Caco-2 (cell line): ENCODE results near the gene CYGB. TPM values are rescaled to one million over a fixed set of nuclear protein-coding genes. Genes with fewer than 3 reads are reported as not detected.

ENCODE experiments used
- BruUV-seq: library from RNA; stranded (reverse); fragments of 400-500 nt; replicated peaks from 2 replicates; lab custom pipeline; 2021; lab: Mats Ljungman, UMichigan
- CTCF ChIA-PET: fragments of 300-600 bp; sonication (Branson Sonifier 250); formaldehyde crosslinking; loops from one replicate; lab custom pipeline; 2022; ENCODE audit warnings: antibody characterized with exemption; lab: Charles Lee
- POLR2A ChIA-PET: fragments of 300-600 bp; sonication (Branson Sonifier 250); formaldehyde crosslinking; loops from one replicate; lab custom pipeline; 2022; ENCODE audit warnings: antibody characterized with exemption; lab: Charles Lee
- DNase-seq, 2 experiments: peaks; one replicate each; pipeline versions ENCODE4 v3.0.0 to v3.0.0-alpha.2; 2020 to 2022
- H3K27me3 ChIP-seq: replicated peaks from 2 replicates; pipeline ENCODE4 v1.6.0; 2011; ENCODE audit warnings: low read length; ENCODE audit not compliant: control insufficient read depth, insufficient read depth
- H3K36me3 ChIP-seq: 2 replicates; pipeline ENCODE4 v1.5.1; 2011; ENCODE audit warnings: low read length; ENCODE audit not compliant: control insufficient read depth, insufficient read depth
- H3K4me1 ChIP-seq: fragments of 250-450 bp; sonication (Bioruptor Pico); 2 replicates; pipeline ENCODE4 v1.5.1; 2020; ENCODE audit warnings: mild to moderate bottlenecking
- H3K4me3 ChIP-seq: 2 replicates; pipeline ENCODE4 v1.5.1; 2011; ENCODE audit warnings: low read depth, mild to moderate bottlenecking, control low read depth, low read length
- H3K9me3 ChIP-seq: fragments of 250-450 bp; sonication (Bioruptor Pico); 2 replicates; pipeline ENCODE4 v1.5.1; 2020; ENCODE audit warnings: mild to moderate bottlenecking, moderate library complexity
- H3K27ac Mint-ChIP-seq: one replicate; pipeline ENCODE4 v1.8.0; 2022; ENCODE audit warnings: mixed read lengths; ENCODE audit not compliant: unreplicated experiment
- H3K27me3 Mint-ChIP-seq: one replicate; pipeline ENCODE4 v1.8.0; 2022; ENCODE audit warnings: mixed read lengths; ENCODE audit not compliant: insufficient read depth, unreplicated experiment
- H3K36me3 Mint-ChIP-seq: one replicate; pipeline ENCODE4 v1.8.0; 2022; ENCODE audit warnings: mild to moderate bottlenecking, mixed read lengths; ENCODE audit not compliant: insufficient read depth, unreplicated experiment
- H3K4me1 Mint-ChIP-seq: one replicate; pipeline ENCODE4 v1.8.0; 2022; ENCODE audit warnings: low read depth, mixed read lengths; ENCODE audit not compliant: unreplicated experiment
- H3K4me3 Mint-ChIP-seq: one replicate; pipeline ENCODE4 v1.8.0; 2022; ENCODE audit warnings: mild to moderate bottlenecking, moderate library complexity, mixed read lengths; ENCODE audit not compliant: unreplicated experiment
- H3K9me3 Mint-ChIP-seq: one replicate; pipeline ENCODE4 v1.8.0; 2022; ENCODE audit warnings: mixed read lengths; ENCODE audit not compliant: unreplicated experiment
- intact Hi-C: fragments of 100-400 bp; cut with micrococcal nuclease; formaldehyde crosslinking; loops from one replicate; pipeline ENCODE4 v1.10.0; 2022; ENCODE audit not compliant: unreplicated experiment
- total RNA-seq: library from RNA; stranded (reverse); gene quantifications from 2 replicates; pipeline ENCODE4 v1.2.3, GENCODE V29; 2022
- TF ChIP-seq, protein P1 (sequence below), 2 experiments: fragments of 200-600 bp in 1 of 2; IDR thresholded peaks; 1 replicate in 1 of 2; 2 replicates in 1 of 2; pipeline versions ENCODE4 v1.5.1 to v1.8.0; 2011 to 2022; ENCODE audit warnings: antibody characterized with exemption in 1 of 2, control low read depth in 1 of 2, inconsistent platforms in 1 of 2, low read depth in 1 of 2, low read length in 1 of 2, mild to moderate bottlenecking in 1 of 2, moderate library complexity in 1 of 2; ENCODE audit not compliant: insufficient read depth in 1 of 2, severe bottlenecking in 1 of 2, unreplicated experiment in 1 of 2

CYGB gene
- total RNA-seq, 1 experiment from 2014 or later, result 0.32 TPM

- Mint-ChIP-seq H3K36me3 (peaks cover 20% of the 10 kb centered on the region), H3K27me3 (no peaks in the 10 kb centered on the region), H3K9me3 (no peaks in the 10 kb centered on the region), H3K4me3 (no peak overlapping the region), H3K4me1 (peaks cover 5% of the 10 kb centered on the region), H3K27ac (no peak overlapping the region)
- ChIA-PET POLR2A (interaction anchor here (0.7 kb wide), 1 partner anchor 251 kb away, joined by 3 read pairs; no protein-coding TSS in a partner anchor), CTCF (interaction anchor here (0.7 kb wide), 1 partner anchor 22 kb away, joined by 6 read pairs; no protein-coding TSS in a partner anchor)
- Histone ChIP-seq H3K36me3 (no peaks in the 10 kb centered on the region; the same call in 1 of the 2 replicates), H3K9me3 (no peaks in the 10 kb centered on the region), H3K27me3 (no peaks in the 10 kb centered on the region), H3K4me3 (no peak overlapping the region), H3K4me1 (peaks cover 6% of the 10 kb centered on the region; the same call in 1 of the 2 replicates)
- intact Hi-C loops, result no loop called here
- DNase-seq, result no peak
- BruUV-seq, result no TSS peak
- TF ChIP-seq, protein P1, sequence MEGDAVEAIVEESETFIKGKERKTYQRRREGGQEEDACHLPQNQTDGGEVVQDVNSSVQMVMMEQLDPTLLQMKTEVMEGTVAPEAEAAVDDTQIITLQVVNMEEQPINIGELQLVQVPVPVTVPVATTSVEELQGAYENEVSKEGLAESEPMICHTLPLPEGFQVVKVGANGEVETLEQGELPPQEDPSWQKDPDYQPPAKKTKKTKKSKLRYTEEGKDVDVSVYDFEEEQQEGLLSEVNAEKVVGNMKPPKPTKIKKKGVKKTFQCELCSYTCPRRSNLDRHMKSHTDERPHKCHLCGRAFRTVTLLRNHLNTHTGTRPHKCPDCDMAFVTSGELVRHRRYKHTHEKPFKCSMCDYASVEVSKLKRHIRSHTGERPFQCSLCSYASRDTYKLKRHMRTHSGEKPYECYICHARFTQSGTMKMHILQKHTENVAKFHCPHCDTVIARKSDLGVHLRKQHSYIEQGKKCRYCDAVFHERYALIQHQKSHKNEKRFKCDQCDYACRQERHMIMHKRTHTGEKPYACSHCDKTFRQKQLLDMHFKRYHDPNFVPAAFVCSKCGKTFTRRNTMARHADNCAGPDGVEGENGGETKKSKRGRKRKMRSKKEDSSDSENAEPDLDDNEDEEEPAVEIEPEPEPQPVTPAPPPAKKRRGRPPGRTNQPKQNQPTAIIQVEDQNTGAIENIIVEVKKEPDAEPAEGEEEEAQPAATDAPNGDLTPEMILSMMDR (IDR thresholded peaks at IDR 0.05; ENCODE audit: insufficient read depth in 1 of 2, low read depth in 1 of 2, low read length in 1 of 2, severe bottlenecking in 1 of 2, unreplicated experiment in 1 of 2), result no peak
Observed at GRCh38 chr17:76477576-76477975, 59.9 kb downstream of the CYGB start.

Other genes with a start within 250 kb of the CYGB start
- 1.1 and 1.5 TPM in 2 replicates for gene QRICH2, start 229.4 kb downstream of the CYGB start, total RNA-seq
- gene PRPSAP1, start 183.8 kb downstream of the CYGB start, total RNA-seq, result 81.3 and 87.6 TPM in 2 replicates
- 6.7 and 7.7 TPM in 2 replicates for gene SPHK1, start 153.1 kb downstream of the CYGB start, total RNA-seq
- 37.6 and 39.2 TPM in 2 replicates for gene UBE2O, start 84.6 kb downstream of the CYGB start, total RNA-seq
- gene AANAT, start 70.1 kb downstream of the CYGB start, total RNA-seq, result not detected in 2 replicates
- 33.8 and 37.2 TPM in 2 replicates for gene RHBDF2, start 36.3 kb downstream of the CYGB start, total RNA-seq
- gene PRCD, start 2.3 kb upstream of the CYGB start, total RNA-seq, result not detected in 2 replicates
- gene ST6GALNAC2, start 48.2 kb upstream of the CYGB start, total RNA-seq, result 0.77 and 2.5 TPM in 2 replicates
- gene ST6GALNAC1, start 106.0 kb upstream of the CYGB start, total RNA-seq, result 1.6 and 1.7 TPM in 2 replicates
- gene MXRA7, start 173.3 kb upstream of the CYGB start, total RNA-seq, result 66.8 and 70.2 TPM in 2 replicates
- 37.4 and 48.2 TPM in 2 replicates for gene JMJD6, start 188.9 kb upstream of the CYGB start, total RNA-seq
- gene METTL23, start 189.1 kb upstream of the CYGB start, total RNA-seq, result 37.7 and 38.8 TPM in 2 replicates
- 349 and 356 TPM in 2 replicates for gene SRSF2, start 199.6 kb upstream of the CYGB start, total RNA-seq
- 40.4 and 47.5 TPM in 2 replicates for gene MFSD11, start 200.4 kb upstream of the CYGB start, total RNA-seq